GM21825 (cell line): ENCODE data around the gene CPZ.

Experiments
- ATAC-seq: cut with Tn5 transposase; IDR thresholded peaks from one replicate; pipeline ENCODE4 v1.9.1; 2021; ENCODE audit warnings: mild to moderate bottlenecking, moderate library complexity; ENCODE audit not compliant: unreplicated experiment

Gene CPZ

GRCh38 chr4:8579526-8580320 is 12.8 kb upstream of the CPZ start:
- no peak for ATAC-seq

DNA sequence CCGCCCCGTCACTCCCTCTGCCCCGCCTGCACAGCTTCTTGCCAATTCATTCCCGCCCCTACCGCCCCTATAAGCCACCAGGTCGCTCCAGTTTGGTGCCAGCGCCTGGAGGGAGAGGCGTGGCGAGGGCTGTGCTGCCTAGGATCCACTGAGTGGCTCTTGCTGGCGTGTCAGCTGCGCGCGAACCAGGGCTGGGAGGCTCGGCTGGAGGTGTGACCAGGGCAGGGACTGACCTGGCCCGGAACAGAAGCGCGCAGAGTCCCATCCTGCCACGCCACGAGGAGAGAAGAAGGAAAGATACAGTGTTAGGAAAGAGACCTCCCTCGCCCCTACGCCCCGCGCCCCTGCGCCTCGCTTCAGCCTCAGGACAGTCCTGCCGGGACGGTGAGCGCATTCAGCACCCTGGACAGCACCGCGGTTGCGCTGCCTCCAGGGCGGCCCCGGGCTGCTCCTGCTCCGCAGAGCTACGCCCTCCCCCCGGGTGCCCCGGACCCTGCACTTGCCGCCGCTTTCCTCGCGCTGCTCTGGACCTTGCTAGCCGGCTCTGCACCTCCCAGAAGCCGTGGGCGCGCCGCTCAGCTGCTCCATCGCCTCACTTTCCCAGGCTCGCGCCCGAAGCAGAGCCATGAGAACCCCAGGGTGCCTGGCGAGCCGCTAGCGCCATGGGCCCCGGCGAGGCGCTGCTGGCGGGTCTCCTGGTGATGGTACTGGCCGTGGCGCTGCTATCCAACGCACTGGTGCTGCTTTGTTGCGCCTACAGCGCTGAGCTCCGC is 12.1 kb upstream of the CPZ start, which contains the start of gene GPR78:
TSS of gene GPR78 (plus strand) at position 72 of the 773 bp plus-strand sequence. CDS start at position 663, 591 bp downstream.
- no peak for ATAC-seq

DNA sequence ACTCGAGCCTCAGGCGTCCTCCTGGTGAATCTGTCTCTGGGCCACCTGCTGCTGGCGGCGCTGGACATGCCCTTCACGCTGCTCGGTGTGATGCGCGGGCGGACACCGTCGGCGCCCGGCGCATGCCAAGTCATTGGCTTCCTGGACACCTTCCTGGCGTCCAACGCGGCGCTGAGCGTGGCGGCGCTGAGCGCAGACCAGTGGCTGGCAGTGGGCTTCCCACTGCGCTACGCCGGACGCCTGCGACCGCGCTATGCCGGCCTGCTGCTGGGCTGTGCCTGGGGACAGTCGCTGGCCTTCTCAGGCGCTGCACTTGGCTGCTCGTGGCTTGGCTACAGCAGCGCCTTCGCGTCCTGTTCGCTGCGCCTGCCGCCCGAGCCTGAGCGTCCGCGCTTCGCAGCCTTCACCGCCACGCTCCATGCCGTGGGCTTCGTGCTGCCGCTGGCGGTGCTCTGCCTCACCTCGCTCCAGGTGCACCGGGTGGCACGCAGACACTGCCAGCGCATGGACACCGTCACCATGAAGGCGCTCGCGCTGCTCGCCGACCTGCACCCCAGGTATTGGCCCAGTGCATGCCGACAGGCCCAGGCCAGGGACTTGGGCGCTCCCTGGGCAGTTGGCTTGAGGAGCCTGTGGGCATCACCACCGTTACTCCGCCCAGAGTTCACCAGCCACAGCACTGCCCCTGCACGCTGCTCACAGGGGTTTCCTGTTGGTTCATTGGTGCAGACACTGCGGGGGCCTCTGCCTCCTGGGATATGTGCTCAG is 11.3 kb upstream of the CPZ start:
- no peak for ATAC-seq

DNA sequence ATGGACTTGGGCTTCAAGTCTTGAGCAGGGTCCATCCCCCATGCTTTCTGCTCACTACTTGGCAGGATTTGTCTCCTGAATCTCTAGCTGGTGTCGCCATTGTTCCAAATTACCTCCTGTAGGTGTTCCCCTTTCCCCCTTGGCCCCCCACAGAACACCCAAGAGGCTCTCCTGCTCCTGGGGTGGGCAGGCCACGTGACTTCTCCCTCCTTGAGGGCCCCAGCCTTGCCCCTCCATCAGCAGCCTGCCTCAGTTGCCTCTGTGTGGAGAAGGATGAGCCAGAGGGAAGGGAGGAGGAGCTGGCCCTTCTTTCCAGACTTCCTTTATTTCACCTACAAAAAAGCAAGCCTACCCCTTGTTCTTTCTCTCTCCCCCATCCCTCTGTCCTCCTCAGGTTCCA is 10.5 kb upstream of the CPZ start:
- ATAC-seq: no peak

DNA sequence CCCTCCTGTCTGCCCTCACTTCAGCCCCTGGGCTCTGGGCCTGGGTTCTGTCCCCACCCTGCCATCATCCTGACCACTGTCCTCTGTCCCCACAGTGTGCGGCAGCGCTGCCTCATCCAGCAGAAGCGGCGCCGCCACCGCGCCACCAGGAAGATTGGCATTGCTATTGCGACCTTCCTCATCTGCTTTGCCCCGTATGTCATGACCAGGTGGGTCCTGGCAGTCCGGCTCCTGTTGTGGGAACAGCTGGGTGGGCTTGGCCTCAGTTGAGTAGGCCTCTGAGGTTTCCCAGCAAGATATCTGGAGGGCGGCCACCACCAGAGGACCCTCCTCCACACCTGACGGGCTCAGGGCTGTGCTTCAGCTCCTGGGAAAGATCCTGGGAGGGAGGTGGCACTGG is 10.1 kb upstream of the CPZ start:
- ATAC-seq: no peak

DNA sequence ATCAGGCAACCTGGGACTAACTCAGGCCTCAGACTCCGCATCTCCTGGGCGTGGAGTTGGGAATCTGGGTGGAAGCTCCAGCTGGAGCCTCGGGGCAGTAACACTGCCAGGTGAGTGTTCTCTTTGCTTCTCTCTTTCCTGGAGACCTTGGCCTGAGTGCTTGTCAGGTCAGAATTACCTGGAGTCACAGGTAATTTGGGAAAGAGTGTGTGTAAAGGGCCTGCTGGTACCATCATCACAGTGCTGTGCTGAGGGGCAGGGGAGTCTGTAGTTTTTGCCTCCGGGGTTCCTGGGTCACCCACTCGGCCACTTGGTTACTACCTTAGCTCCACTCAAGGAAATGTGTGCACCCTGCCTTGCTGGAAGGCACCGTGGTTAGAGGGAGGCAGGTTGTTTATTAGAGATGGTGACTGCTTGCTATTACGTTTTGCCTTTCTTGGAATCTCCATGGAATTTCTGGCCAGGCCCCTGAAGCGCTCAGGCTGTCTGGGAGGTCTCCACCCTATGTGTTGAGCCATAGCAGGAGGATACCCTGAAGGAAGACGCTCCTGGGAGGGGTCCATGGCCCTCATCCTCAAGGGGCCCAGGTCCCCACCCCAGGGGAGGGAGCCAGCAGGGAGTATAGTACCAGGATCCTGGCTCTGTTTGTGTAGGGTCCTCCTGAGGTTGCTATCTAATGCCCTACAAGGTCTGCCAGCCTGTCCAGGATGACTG is 9.5 kb upstream of the CPZ start:
- ATAC-seq: no peak

DNA sequence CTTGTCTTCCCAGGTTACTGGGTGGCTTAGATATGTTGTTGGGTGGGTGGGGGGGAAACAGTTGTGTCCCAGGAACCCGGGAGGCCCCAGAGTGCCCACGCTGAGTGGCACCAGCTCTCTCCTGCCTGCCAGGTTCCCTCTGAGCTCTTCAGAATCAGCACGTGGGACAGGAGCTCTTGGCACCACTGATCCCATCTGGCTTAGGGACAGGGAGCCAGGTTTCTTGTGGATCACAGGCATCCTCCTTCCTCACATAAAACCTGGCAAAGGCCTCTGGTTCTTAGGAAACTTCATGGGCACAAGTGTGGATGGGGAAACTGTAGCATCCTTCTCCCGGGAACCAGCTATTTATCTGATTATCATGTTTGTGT is 8.9 kb upstream of the CPZ start:
- no peak for ATAC-seq

DNA sequence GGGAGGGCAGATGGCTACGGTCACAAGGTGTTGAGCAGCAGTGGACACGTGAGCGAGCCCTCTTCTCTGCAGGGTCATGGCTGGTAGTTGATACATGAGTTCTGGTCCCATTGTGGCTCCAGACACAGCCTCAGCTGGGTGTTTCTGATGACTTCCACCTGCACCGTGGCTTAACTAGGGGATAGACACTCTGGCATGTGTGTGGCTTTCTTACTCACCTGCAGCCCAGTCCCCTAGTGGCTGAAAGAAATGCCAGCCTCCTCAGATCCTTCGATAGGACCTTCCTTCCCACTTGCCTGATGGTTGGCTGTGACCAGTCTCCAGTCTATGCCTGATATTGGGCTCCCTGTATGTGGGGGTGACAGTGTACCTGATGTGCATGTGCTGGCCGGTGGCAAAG is 7.4 kb upstream of the CPZ start:
- no peak for ATAC-seq

DNA sequence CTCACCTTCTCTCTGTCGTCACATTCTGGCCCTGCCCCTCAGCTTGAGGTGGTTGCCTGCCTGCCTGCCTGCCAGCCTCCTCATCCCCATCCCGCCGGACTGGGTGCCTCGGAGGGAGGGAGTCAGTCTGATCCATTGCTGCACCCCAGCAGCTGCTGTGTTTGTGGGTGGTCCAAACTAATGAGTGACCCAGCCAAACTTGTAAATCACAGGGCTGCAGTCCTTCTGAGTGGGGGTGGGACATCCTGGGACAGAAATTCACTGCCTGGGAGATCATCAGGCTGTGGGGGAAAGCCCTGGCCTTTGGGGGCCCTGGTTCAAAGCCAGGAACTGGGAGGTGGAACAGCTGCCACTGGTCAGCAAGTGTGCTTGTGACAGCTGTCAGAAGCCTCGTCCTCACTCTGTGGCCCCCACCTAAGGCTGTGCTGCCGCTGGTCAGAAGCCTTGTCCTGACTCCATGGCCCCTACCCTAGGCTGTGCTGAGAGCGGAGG is 6.8 kb upstream of the CPZ start:
- ATAC-seq: no peak

DNA sequence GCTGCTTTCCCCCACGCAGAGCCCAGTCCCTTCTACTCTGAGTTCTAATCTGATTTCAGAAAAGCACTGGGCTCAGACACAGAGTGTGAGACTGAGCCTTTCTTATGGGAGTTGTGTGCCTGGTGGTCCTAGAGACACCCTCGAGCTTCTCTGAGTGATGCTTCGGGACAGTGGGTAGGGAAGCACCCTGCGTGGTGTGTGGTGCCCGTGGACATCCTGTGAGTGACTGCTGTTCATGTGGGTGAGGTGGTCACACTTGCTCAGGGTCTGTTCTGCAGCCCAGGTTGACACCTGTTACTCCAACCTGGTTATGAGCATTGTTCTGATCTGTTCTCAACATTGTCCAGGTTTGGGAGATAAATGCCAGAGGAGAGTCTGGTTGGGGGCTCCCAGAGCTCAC is 6.3 kb upstream of the CPZ start:
- no peak for ATAC-seq

- no peak for ATAC-seq
These were observed 5.7 kb upstream of the CPZ start for GRCh38 chr4:8586671-8587468.

- no peak for ATAC-seq
These were observed 4.9 kb upstream of the CPZ start for GRCh38 chr4:8587469-8588195.

GRCh38 chr4:8588196-8588470 is 4.4 kb upstream of the CPZ start:
- no peak for ATAC-seq

- no peak for ATAC-seq
These were observed 3.2 kb upstream of the CPZ start for GRCh38 chr4:8589336-8589735.

DNA sequence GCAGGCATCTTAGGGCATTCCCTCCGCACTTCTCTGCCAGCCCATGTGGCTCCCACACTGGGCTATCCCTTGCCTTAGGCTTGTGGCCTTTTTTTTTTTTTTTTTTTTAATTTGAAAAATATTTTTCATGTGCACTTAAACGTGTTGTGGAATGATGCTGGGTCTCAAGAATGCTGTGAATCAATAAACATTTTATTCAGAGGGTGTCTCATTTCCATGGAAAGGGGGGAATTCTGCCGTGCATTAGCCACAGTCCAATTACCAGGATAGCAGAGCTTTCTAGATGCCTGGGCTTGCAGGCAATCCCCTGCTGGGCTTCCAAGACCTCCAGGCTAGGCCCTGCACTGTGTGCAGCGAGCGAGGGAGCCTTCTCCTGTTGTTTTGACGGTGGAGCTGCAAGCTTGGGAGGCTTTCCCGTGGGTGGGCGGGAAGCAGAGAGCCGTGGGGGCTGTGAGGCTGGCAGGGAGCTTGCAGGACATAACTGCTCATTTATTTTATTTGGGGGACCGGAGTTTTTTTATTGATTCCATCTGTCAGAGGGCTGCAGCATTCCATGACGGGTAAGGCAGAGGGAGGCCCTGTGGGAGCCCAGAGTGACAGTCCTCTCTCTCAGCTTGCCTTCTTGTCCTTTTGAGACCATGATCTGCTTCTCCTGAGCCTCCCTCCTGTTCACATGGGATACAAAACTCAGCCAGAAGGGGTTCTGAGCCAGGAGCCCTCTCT is 2.6 kb upstream of the CPZ start:
- ATAC-seq: no peak

DNA sequence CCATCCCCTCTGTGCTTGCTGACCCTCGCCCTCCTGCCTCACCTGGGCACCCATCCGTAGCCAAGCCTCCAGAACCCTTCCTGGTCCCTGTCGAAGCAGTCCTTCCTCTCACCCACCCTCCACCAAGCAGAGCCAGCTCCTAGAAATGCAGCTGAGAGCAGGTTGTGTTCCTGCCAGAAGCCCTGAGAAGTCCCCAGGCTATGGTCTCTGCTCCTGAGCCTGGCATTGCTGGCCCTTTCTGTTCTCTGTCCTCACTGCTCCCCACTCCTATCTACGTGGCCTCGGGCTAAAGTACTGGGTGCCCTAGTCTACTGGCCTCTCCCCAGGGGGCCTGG is 2.1 kb upstream of the CPZ start:
- ATAC-seq: no peak

- no peak for ATAC-seq
These were observed 1.5 kb upstream of the CPZ start for GRCh38 chr4:8591114-8591513.

GRCh38 chr4:8591626-8592365 is 769 bp upstream of the CPZ start:
- ATAC-seq: no peak
